Fibroblast of villous mesenchyme (primary cell): ENCODE measurements around the gene TBC1D19. TPM values are rescaled to one million over a fixed set of nuclear protein-coding genes. Genes with fewer than 3 reads are reported as not detected.

Experiments used
- DNase-seq: peaks from one replicate; pipeline ENCODE4 v3.0.0-alpha.2; 2010; ENCODE audit warnings: low read depth
- H3K4me3 ChIP-seq: 2 replicates; pipeline ENCODE4 v1.5.1; 2011; ENCODE audit warnings: low read depth, mild to moderate bottlenecking, low read length
- CTCF ChIP-seq: IDR thresholded peaks from 2 replicates; pipeline ENCODE4 v1.5.1; 2012; ENCODE audit warnings: low read depth, mild to moderate bottlenecking, low read length; ENCODE audit not compliant: insufficient read depth
- total RNA-seq: library from RNA; depleted of rRNA; stranded (reverse); fragments of >200 nt; gene quantifications from 2 replicates; pipeline ENCODE4 v1.2.3, GENCODE V29; 2012

Gene TBC1D19
- total RNA-seq, 1 donor, result 41.5 TPM

DNA sequence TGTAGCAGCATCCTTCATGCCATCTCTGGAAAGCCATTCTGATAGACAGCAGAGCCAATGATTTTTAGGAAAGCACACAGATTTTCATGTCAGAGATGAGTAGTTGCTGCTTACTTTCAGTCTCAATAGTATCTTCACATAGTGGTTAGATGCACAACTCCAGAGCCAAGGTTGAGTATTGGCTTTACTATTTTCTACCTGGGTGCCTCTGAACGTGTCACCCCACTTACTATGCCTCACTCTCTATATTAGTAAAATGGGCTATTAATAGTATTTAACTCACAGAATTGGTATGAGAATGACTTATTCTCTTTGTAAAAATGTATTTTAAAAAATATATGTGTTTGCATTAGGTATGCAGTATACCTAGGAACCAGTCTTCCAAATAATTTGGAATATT is 168.0 kb downstream of the TBC1D19 start:
- no peak for DNase-seq
- TF ChIP-seq CTCF, result no peak

GRCh38 chr4:26753187-26753586 is 169.3 kb downstream of the TBC1D19 start:
- no peak for DNase-seq
- no peak for TF ChIP-seq CTCF
- H3K4me3 ChIP-seq, result no peak overlapping the region

More for the DNA sequence above, 168.0 kb downstream of the TBC1D19 start:
- H3K4me3 ChIP-seq, result no peak overlapping the region

DNA sequence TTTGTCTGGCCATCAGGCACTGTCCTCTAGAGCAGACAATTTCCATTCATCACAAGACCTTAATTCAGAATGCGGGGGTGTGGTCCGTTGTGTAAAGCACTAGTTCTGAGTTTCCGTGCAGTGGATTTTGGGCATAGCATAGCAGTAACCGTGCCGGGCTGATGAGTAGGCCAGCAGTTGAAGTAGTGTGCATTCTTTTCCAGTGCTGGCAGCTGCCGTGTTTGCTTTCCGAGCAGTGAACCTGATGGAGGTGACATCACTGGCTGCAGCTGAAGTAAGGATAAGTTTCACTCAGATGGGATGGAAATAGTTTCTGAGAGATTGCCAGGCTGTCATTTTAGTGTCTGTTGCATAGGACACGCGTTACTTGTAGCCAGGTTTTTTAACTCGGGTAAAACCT is 169.7 kb downstream of the TBC1D19 start:
- DNase-seq, result no peak
- no peak overlapping the region for H3K4me3 ChIP-seq
- TF ChIP-seq CTCF, result no peak

DNA sequence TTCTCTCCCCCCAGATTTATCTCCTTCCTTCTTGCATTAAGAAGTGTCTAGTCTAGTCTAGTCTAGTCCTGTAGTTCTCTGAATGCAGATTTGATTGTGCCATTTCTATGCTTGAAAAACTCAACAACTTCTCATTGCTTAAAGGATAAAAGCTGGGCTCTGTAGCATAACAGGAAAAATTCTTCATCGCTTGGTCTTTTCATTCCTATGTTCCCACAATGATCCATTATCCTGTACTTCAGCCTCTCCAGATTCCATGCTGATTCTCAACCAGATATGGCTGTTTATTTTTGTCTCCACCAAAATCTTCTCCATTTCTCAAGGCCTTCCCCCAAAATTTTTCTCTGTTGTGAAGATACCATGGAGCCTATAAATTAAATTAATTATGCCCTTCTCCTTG is 173.9 kb downstream of the TBC1D19 start:
- DNase-seq, result no peak
- TF ChIP-seq CTCF, result no peak
- H3K4me3 ChIP-seq, result no peak overlapping the region

DNA sequence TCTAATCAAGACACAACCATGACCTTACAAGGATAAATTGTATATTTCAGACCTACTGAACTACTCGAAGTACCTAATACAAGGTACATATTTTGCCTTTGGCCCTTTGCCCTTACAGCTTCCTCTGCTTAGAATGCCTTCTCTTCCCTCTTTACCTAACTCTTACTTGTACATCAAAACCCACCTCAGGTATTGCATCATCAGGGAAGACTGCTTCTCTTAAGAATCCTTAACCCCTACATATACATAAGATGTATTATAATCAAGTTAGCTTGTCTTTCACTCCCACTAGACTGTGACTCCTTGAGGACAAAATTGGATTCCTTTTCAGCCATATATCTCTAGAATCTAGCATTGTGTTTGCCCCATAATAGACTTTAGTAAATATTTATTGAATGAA is 175.0 kb downstream of the TBC1D19 start:
- no peak for TF ChIP-seq CTCF
- H3K4me3 ChIP-seq, result no peak overlapping the region
- DNase-seq, result no peak

- no peak overlapping the region for H3K4me3 ChIP-seq
- no peak for TF ChIP-seq CTCF
- peak; percentile 45 for DNase-seq
These were observed 178.8 kb downstream of the TBC1D19 start for GRCh38 chr4:26762650-26763049.

- TF ChIP-seq CTCF, result no peak
- no peak for DNase-seq
- no peak overlapping the region for H3K4me3 ChIP-seq
These were observed 179.2 kb downstream of the TBC1D19 start for GRCh38 chr4:26763063-26763462.
